Bronchial epithelial cell (primary cell): ENCODE measurements around the gene ZNF256. TPM values are rescaled to one million over a fixed set of nuclear protein-coding genes. Genes with fewer than 3 reads are reported as not detected.
"Not testable (repeated sequence)": the region's sequence is repeated elsewhere in the genome, so short reads cannot be mapped to it uniquely, and the experiment has no call there.

Source experiments
- DNase-seq: peaks from one replicate; pipeline ENCODE4 v3.0.0-alpha.2; 2010; ENCODE audit warnings: low read depth
- FAIRE-seq: peaks from 2 replicates; lab custom pipeline; 2011; peaks lifted over from hg19 to GRCh38; lab: Jason Lieb, UNC
- H3K27me3 ChIP-seq: 2 replicates; pipeline ENCODE4 v1.5.1; 2011; ENCODE audit warnings: low read length; ENCODE audit not compliant: control insufficient read depth, insufficient read depth
- H3K36me3 ChIP-seq: 2 replicates; pipeline ENCODE4 v1.5.1; 2011; ENCODE audit warnings: low read length; ENCODE audit not compliant: control insufficient read depth, insufficient read depth
- H3K4me3 ChIP-seq: 2 replicates; pipeline ENCODE4 v1.5.1; 2011; ENCODE audit warnings: mild to moderate bottlenecking, low read depth, low read length, control low read depth
- CTCF ChIP-seq: IDR thresholded peaks from 2 replicates; pipeline ENCODE4 v1.5.1; 2011; ENCODE audit warnings: mild to moderate bottlenecking, moderate library complexity, low read length, control low read depth, inconsistent platforms; ENCODE audit not compliant: insufficient read depth, severe bottlenecking
- total RNA-seq: library from RNA; depleted of rRNA; stranded (reverse); fragments of >200 nt; gene quantifications from 2 replicates; pipeline ENCODE4 v1.2.1, GENCODE V29; 2014

The ZNF256 gene
- total RNA-seq, 1 donor from 2014 or later = 8.4 TPM

GRCh38 chr19:57941593-57941992, 5.9 kb downstream of the ZNF256 start:
- FAIRE-seq (no peak), DNase-seq (no peak)
- H3K27me3 ChIP-seq = no peaks in the 10 kb centered on the region
- no peak for TF ChIP-seq CTCF
- peaks cover 20% of the 10 kb centered on the region for H3K36me3 ChIP-seq
- H3K4me3 ChIP-seq = no peak overlapping the region

GRCh38 chr19:57935731-57936130, 11.8 kb downstream of the ZNF256 start:
- no peak for TF ChIP-seq CTCF
- Histone ChIP-seq H3K27me3 (no peaks in the 10 kb centered on the region), H3K4me3 (no peak overlapping the region), H3K36me3 (peaks cover 1% of the 10 kb centered on the region)
- DNase-seq (no peak), FAIRE-seq (no peak)

GRCh38 chr19:57934820-57935665, 12.5 kb downstream of the ZNF256 start, which contains the start of gene ZNF418:
ZNF418 (minus strand) TSS chr19:57935402; CDS start chr19:57933822, 1,580 bp downstream.
- FAIRE-seq (peak; percentile 52), DNase-seq (peak; percentile 86)
- no peak for TF ChIP-seq CTCF

GRCh38 chr19:57927587-57927986, 19.9 kb downstream of the ZNF256 start:
- DNase-seq (no peak), FAIRE-seq (no peak)
- peaks cover 12% of the 10 kb centered on the region for H3K36me3 ChIP-seq
- no peak for TF ChIP-seq CTCF
- no peak overlapping the region for H3K4me3 ChIP-seq
- H3K27me3 ChIP-seq = no peaks in the 10 kb centered on the region

More at GRCh38 chr19:57934820-57935665, 12.5 kb downstream of the ZNF256 start, which contains the start of gene ZNF418:
- H3K4me3 ChIP-seq = peak within 1 kb of the TSS; percentile 75
- H3K36me3 ChIP-seq = peaks cover 3% of the 10 kb centered on the region
- H3K27me3 ChIP-seq = no peaks in the 10 kb centered on the region

GRCh38 chr19:57916168-57916995, 31.1 kb downstream of the ZNF256 start, which contains the start of gene ZNF417:
ZNF417 (minus strand) TSS chr19:57916592; CDS start chr19:57916411, 181 bp downstream.
- H3K36me3 ChIP-seq, H3K27me3 ChIP-seq: not testable (repeated sequence)
- TF ChIP-seq CTCF = peak; percentile 29
- DNase-seq (peak; percentile 97), FAIRE-seq (peak; percentile 62)
- peak within 1 kb of the TSS; percentile 82 for H3K4me3 ChIP-seq
